ENCODE measurements around the gene ZBTB38. TPM values are rescaled to one million over a fixed set of nuclear protein-coding genes. Genes with fewer than 3 reads are reported as not detected.
A peak's percentile ranks its signal among the peaks of the same experiment; 100 is the strongest.

The ZBTB38 gene
- total RNA-seq = 100 to 1,000 TPM; 126 to 238 (median 138) TPM

GRCh38 chr3:141368062-141368924 is at the start of gene ZBTB38:
ZBTB38 (plus strand) TSS chr3:141368504; CDS start chr3:141442389, 73,885 bp downstream.
- peak within 1 kb of the TSS; percentile 99 to 100 for H3K27ac ChIP-seq
- intact Hi-C loops (cut with DNase I; ENCODE audit: low total_unique reads) = loop anchor here (5.0 kb wide), 1 partner anchor 989 kb away; no protein-coding TSS in a partner anchor
- no peaks in the 10 kb centered on the region for H3K27me3 ChIP-seq
- peaks cover 18 to 19% of the 10 kb centered on the region in 2 donors for H3K4me1 ChIP-seq
- H3K9me3 ChIP-seq = no peaks in the 10 kb centered on the region
- H3K4me3 ChIP-seq = peak within 1 kb of the TSS; percentile 24 to 60 (median 35)
- TF ChIP-seq POLR2AphosphoS5 (IDR thresholded peaks at IDR 0.05) = peak; percentile 57 to 71 (median 63)
- no peak for TF ChIP-seq CTCF (IDR thresholded peaks at IDR 0.05)
- DNase-seq (ENCODE audit: low spot score in 2 of 2) = peak; percentile 86 to 94
- H3K36me3 ChIP-seq = no peaks in the 10 kb centered on the region

GRCh38 chr3:141320399-141321108 is 47.8 kb upstream of the ZBTB38 start:
- Histone ChIP-seq H3K27me3 (no peaks in the 10 kb centered on the region), H3K27ac (no peak overlapping the region), H3K4me1 (no peaks in the 10 kb centered on the region), H3K36me3 (no peaks in the 10 kb centered on the region), H3K4me3 (no peak overlapping the region), H3K9me3 (no peaks in the 10 kb centered on the region)
- TF ChIP-seq POLR2A (IDR thresholded peaks at IDR 0.05) (no peak), POLR2AphosphoS5 (IDR thresholded peaks at IDR 0.05) (no peak), CTCF (IDR thresholded peaks at IDR 0.05) (no peak)
- intact Hi-C loops (cut with DNase I; ENCODE audit: low total_unique reads) = no loop called here
- DNase-seq (ENCODE audit: low spot score in 2 of 2) = no peak

- no peaks in the 10 kb centered on the region for H3K9me3 ChIP-seq
- H3K4me3 ChIP-seq = no peak overlapping the region
- H3K4me1 ChIP-seq = no peaks in the 10 kb centered on the region
- intact Hi-C loops (cut with DNase I; ENCODE audit: low total_unique reads) = no loop called here
- no peaks in the 10 kb centered on the region for H3K36me3 ChIP-seq
- H3K27me3 ChIP-seq = no peaks in the 10 kb centered on the region
- DNase-seq (ENCODE audit: low spot score in 2 of 2) = no peak
- TF ChIP-seq POLR2AphosphoS5 (IDR thresholded peaks at IDR 0.05) (no peak), POLR2A (IDR thresholded peaks at IDR 0.05) (no peak), CTCF (IDR thresholded peaks at IDR 0.05) (no peak)
- no peak overlapping the region for H3K27ac ChIP-seq
Observed at GRCh38 chr3:141321109-141321497, 47.2 kb upstream of the ZBTB38 start.

- Histone ChIP-seq H3K9me3 (no peaks in the 10 kb centered on the region), H3K4me3 (no peak overlapping the region), H3K27ac (no peak overlapping the region), H3K27me3 (no peaks in the 10 kb centered on the region), H3K36me3 (no peaks in the 10 kb centered on the region), H3K4me1 (no peaks in the 10 kb centered on the region)
- TF ChIP-seq POLR2A (IDR thresholded peaks at IDR 0.05) (no peak), POLR2AphosphoS5 (IDR thresholded peaks at IDR 0.05) (no peak), CTCF (IDR thresholded peaks at IDR 0.05) (no peak)
- DNase-seq (ENCODE audit: low spot score in 2 of 2) = no peak
- intact Hi-C loops (cut with DNase I; ENCODE audit: low total_unique reads) = no loop called here
Observed at GRCh38 chr3:141323936-141324704, 44.2 kb upstream of the ZBTB38 start.

All from breast epithelium (tissue), 4 donors.